Eye (tissue), 1 donor: ENCODE results near the gene PROSER2.

Source experiments
- DNase-seq: peaks from one replicate; pipeline ENCODE4 v3.0.0-alpha.2; 2015

The PROSER2 gene

GRCh38 chr10:11913079-11913641 is 90.0 kb downstream of the PROSER2 start:
- peak; percentile 39 for DNase-seq

GRCh38 chr10:11918384-11918783 is 95.2 kb downstream of the PROSER2 start:
- no peak for DNase-seq

GRCh38 chr10:11919271-11919670 is 96.1 kb downstream of the PROSER2 start:
- DNase-seq, result no peak
